Nephron progenitor cell (in vitro differentiated cells): ENCODE data around the gene SOCS7.

Source experiments
- DNase-seq: peaks from one replicate; pipeline ENCODE4 v3.0.0; 2021
- H3K27ac Mint-ChIP-seq: 2 replicates; pipeline ENCODE4 v1.8.0; 2021; ENCODE audit warnings: mild to moderate bottlenecking, moderate library complexity, mixed read lengths
- H3K27me3 Mint-ChIP-seq: 2 replicates; pipeline ENCODE4 v1.8.0; 2021; ENCODE audit warnings: mild to moderate bottlenecking, low read depth, mixed read lengths; ENCODE audit not compliant: poor library complexity
- H3K36me3 Mint-ChIP-seq: 2 replicates; pipeline ENCODE4 v1.8.0; 2021; ENCODE audit warnings: low read depth, mixed read lengths
- H3K4me1 Mint-ChIP-seq: 2 replicates; pipeline ENCODE4 v1.8.0; 2021; ENCODE audit warnings: mixed read lengths
- H3K4me3 Mint-ChIP-seq: 2 replicates; pipeline ENCODE4 v1.8.0; 2021; ENCODE audit warnings: mild to moderate bottlenecking, moderate library complexity, mixed read lengths
- H3K9me3 Mint-ChIP-seq: 2 replicates; pipeline ENCODE4 v1.8.0; 2021; ENCODE audit warnings: mild to moderate bottlenecking, moderate library complexity, mixed read lengths
- TF ChIP-seq, protein P1 (sequence below): fragments of 200-600 bp; sonication (generic); IDR thresholded peaks from 2 replicates; pipeline ENCODE4 v1.5.0; 2021; ENCODE audit warnings: antibody characterized with exemption

The SOCS7 gene

DNA sequence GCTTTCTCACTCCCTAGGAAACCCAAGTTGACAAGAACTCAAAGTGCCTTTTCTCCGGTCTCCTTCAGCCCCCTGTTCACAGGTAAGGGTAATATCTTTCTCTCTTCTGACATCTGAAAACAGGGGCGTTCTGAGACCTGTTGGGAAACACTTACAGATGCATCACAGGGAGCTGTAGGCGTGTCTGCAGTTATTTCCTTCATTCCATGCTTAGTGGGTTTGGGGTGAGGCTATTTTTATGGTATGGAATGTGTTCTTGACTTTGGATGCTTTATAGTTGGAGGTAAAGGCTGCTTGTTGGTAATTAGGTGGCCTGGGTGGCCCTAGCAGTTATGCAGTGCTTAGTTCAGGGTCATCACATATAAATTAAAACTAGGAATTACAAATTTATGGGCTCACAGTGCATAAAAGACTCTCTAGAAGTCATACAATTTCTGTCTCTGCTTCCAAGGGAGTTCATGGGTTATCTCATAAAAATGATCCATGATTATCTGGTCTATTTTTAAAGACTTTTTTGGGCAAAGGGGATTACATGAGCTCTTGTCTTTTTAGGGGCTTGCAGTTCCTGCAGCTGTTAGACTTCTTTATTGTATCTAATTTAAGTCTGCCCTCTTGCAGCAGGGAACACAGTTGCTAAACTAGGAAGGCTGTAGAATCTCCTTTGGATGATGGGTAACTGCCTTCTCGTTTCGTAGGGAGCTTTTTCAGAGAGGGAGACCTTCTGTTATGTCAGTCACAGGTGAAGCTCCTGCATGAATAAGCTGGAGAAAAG is 10.2 kb downstream of the SOCS7 start:
- Mint-ChIP-seq H3K4me3 (no peak overlapping the region), H3K4me1 (peaks cover 34% of the 10 kb centered on the region), H3K9me3 (no peaks in the 10 kb centered on the region), H3K27ac (no peak overlapping the region), H3K27me3 (no peaks in the 10 kb centered on the region), H3K36me3 (peaks cover 15% of the 10 kb centered on the region)
- TF ChIP-seq, protein P1, sequence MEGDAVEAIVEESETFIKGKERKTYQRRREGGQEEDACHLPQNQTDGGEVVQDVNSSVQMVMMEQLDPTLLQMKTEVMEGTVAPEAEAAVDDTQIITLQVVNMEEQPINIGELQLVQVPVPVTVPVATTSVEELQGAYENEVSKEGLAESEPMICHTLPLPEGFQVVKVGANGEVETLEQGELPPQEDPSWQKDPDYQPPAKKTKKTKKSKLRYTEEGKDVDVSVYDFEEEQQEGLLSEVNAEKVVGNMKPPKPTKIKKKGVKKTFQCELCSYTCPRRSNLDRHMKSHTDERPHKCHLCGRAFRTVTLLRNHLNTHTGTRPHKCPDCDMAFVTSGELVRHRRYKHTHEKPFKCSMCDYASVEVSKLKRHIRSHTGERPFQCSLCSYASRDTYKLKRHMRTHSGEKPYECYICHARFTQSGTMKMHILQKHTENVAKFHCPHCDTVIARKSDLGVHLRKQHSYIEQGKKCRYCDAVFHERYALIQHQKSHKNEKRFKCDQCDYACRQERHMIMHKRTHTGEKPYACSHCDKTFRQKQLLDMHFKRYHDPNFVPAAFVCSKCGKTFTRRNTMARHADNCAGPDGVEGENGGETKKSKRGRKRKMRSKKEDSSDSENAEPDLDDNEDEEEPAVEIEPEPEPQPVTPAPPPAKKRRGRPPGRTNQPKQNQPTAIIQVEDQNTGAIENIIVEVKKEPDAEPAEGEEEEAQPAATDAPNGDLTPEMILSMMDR: no peak
- no peak for DNase-seq

- Mint-ChIP-seq H3K27me3 (no peaks in the 10 kb centered on the region), H3K36me3 (peaks cover 19% of the 10 kb centered on the region), H3K4me1 (peaks cover 23% of the 10 kb centered on the region), H3K27ac (no peak overlapping the region), H3K4me3 (no peak overlapping the region), H3K9me3 (no peaks in the 10 kb centered on the region)
- TF ChIP-seq, protein P1: no peak
- DNase-seq: no peak
Observed at GRCh38 chr17:38363016-38363415, 11.4 kb downstream of the SOCS7 start.

DNA sequence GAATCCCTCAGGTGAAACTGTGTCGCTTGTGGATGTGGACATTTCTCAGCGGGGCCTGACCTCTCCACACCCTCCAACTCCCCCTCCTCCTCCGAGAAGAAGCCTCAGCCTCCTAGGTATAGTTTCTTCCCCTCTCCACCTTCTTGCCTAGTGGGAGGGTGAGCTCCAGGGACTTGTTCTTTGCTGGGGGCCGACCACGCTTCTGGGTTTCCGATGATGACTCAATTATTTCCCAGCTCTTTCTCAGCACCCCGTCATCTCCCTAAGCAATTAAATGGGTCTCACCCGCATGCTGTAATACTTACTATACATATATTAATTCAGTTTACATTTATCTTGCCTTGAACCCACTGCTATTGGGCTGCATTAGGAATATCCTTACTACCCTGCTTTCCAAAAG is 13.1 kb downstream of the SOCS7 start:
- Mint-ChIP-seq H3K27ac (no peak overlapping the region), H3K4me1 (peaks cover 7% of the 10 kb centered on the region), H3K27me3 (no peaks in the 10 kb centered on the region)

DNA sequence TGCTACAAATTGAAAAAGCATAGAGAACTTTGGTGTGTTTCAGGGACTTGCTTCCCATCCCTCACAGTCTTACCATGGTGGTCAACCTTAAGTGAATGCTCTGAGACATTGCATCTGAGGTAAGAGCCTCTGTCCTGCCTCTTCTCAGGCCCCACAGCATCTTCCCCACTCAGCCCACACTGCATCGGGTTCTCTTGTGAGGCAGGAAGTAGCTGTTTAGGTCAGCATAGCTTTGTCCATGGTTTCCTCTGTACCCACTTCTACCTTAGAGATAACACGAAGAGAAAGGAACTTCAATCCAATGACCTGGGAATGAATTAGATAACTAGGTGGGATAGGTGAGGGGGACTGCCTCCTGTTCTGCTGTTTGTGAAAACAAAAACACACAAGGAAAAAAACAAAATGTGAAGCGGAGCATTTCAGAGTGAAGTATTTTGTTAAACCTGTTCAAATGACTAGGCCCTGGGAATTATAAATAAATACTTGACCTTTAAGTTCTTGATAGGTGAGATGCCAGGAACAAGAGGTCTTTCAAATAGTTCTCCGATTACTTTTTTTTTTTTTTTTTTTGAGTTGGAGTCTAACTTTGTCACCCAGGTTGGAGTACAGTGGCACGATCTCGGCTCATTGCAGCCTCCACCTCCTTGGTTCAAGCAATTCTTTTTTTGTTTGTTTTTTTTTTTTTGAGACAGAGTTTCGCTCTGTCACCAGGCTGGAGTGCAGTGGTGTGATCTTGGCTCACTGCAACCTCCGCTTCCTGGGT is 17.7 kb downstream of the SOCS7 start:
- H3K27ac Mint-ChIP-seq: peak overlapping the region; percentile 59
- no peak overlapping the region for H3K4me3 Mint-ChIP-seq
- no peaks in the 10 kb centered on the region for H3K4me1 Mint-ChIP-seq
- H3K9me3 Mint-ChIP-seq: no peaks in the 10 kb centered on the region
- no peak for DNase-seq
- H3K36me3 Mint-ChIP-seq: peaks cover 55% of the 10 kb centered on the region
- TF ChIP-seq, protein P1: no peak
- no peaks in the 10 kb centered on the region for H3K27me3 Mint-ChIP-seq

More for the DNA sequence above, 13.1 kb downstream of the SOCS7 start:
- peaks cover 31% of the 10 kb centered on the region for H3K36me3 Mint-ChIP-seq
- TF ChIP-seq, protein P1: no peak
- H3K9me3 Mint-ChIP-seq: no peaks in the 10 kb centered on the region
- H3K4me3 Mint-ChIP-seq: no peak overlapping the region
- DNase-seq: no peak

- no peak for DNase-seq
- H3K4me3 Mint-ChIP-seq: no peak overlapping the region
- peaks cover 47% of the 10 kb centered on the region for H3K36me3 Mint-ChIP-seq
- TF ChIP-seq, protein P1: no peak
- H3K27ac Mint-ChIP-seq: no peak overlapping the region
- no peaks in the 10 kb centered on the region for H3K9me3 Mint-ChIP-seq
- H3K27me3 Mint-ChIP-seq: no peaks in the 10 kb centered on the region
- H3K4me1 Mint-ChIP-seq: no peaks in the 10 kb centered on the region
Observed at GRCh38 chr17:38379448-38379847, 27.8 kb downstream of the SOCS7 start.
